PC-3 (cell line): ENCODE measurements around the gene ASXL2. TPM values are rescaled to one million over a fixed set of nuclear protein-coding genes. Genes with fewer than 3 reads are reported as not detected.

ENCODE experiments used
- ATAC-seq: fragments of 200-7000 bp; cut with Tn5 transposase; 2 replicates; pipeline ENCODE4 v1.9.1; 2020; ENCODE audit warnings: mild to moderate bottlenecking, moderate library complexity
- BruUV-seq: library from RNA; stranded (reverse); fragments of 400-500 nt; replicated peaks from 2 replicates; lab custom pipeline; 2021; lab: Mats Ljungman, UMichigan
- CTCF ChIA-PET: fragments of 300-600 bp; sonication (Branson Sonifier 250); formaldehyde crosslinking; loops from one replicate; lab custom pipeline; 2022; ENCODE audit warnings: antibody characterized with exemption; lab: Charles Lee
- POLR2A ChIA-PET: fragments of 300-600 bp; sonication (Branson Sonifier 250); formaldehyde crosslinking; loops from one replicate; lab custom pipeline; 2022; ENCODE audit warnings: antibody characterized with exemption; ENCODE audit not compliant: unreplicated experiment; lab: Charles Lee
- DNase-seq: peaks from one replicate; pipeline ENCODE4 v3.0.0-alpha.2; 2015
- H2AFZ ChIP-seq: fragments of 300-600 bp; sonication (generic); 2 replicates; pipeline ENCODE4 v1.6.0; 2016; ENCODE audit warnings: antibody characterized with exemption, low read length
- H3F3A ChIP-seq: fragments of 300-600 bp; sonication (generic); one replicate; pipeline ENCODE4 v1.6.0; 2017; ENCODE audit warnings: antibody characterized with exemption, low read length, control low read depth, mild to moderate bottlenecking; ENCODE audit not compliant: unreplicated experiment
- H3K27ac ChIP-seq: fragments of 300-600 bp; sonication (generic); 2 replicates; pipeline ENCODE4 v1.5.1; 2016; ENCODE audit warnings: mild to moderate bottlenecking, low read length
- H3K27me3 ChIP-seq: fragments of 300-600 bp; sonication (generic); 2 replicates; pipeline ENCODE4 v1.6.1; 2016; ENCODE audit warnings: low read length, mixed read lengths
- H3K36me3 ChIP-seq: fragments of 300-600 bp; sonication (generic); 2 replicates; pipeline ENCODE4 v1.6.1; 2016; ENCODE audit warnings: low read depth, mixed run types, low read length, mixed read lengths
- H3K4me1 ChIP-seq: fragments of 300-600 bp; sonication (generic); 2 replicates; pipeline ENCODE4 v1.5.1; 2016; ENCODE audit warnings: low read length; ENCODE audit not compliant: insufficient read depth
- H3K4me2 ChIP-seq: fragments of 300-600 bp; sonication (generic); 2 replicates; pipeline ENCODE4 v1.6.0; 2016; ENCODE audit warnings: low read length
- H3K4me3 ChIP-seq: fragments of 300-600 bp; sonication (generic); 2 replicates; pipeline ENCODE4 v1.5.1; 2016; ENCODE audit warnings: mild to moderate bottlenecking, low read length, mixed read lengths
- H3K79me2 ChIP-seq: fragments of 300-600 bp; sonication (generic); 2 replicates; pipeline ENCODE4 v1.6.1; 2017; ENCODE audit warnings: low read length, mixed read lengths
- H3K9ac ChIP-seq: fragments of 300-600 bp; sonication (generic); 2 replicates; pipeline ENCODE4 v1.6.0; 2016; ENCODE audit warnings: mild to moderate bottlenecking, low read length
- H3K9me2 ChIP-seq: fragments of 300-600 bp; sonication (generic); replicated peaks from 2 replicates; pipeline ENCODE4 v1.6.1; 2016; ENCODE audit warnings: mixed run types, low read length, mixed read lengths
- H3K9me3 ChIP-seq: fragments of 300-600 bp; sonication (generic); 2 replicates; pipeline ENCODE4 v1.6.1; 2016; ENCODE audit warnings: low read length, mixed read lengths
- H4K20me1 ChIP-seq: fragments of 300-600 bp; sonication (generic); 2 replicates; pipeline ENCODE4 v1.6.1; 2016; ENCODE audit warnings: low read length, mixed read lengths
- CTCF ChIP-seq: fragments of 300-600 bp; sonication (generic); conservative IDR thresholded peaks from 2 replicates; pipeline ENCODE4 v1.5.1; 2017; ENCODE audit warnings: antibody characterized with exemption, low read depth, mild to moderate bottlenecking, low read length
- EZH2 ChIP-seq: fragments of 300-600 bp; sonication (generic); IDR thresholded peaks from one replicate; pipeline ENCODE4 v1.6.1; 2017; ENCODE audit warnings: antibody characterized with exemption, mild to moderate bottlenecking, low read length; ENCODE audit not compliant: unreplicated experiment
- EZH2phosphoT487 ChIP-seq: fragments of 300-600 bp; sonication (generic); IDR thresholded peaks from 2 replicates; pipeline ENCODE4 v1.6.1; 2018; ENCODE audit warnings: mild to moderate bottlenecking, antibody characterized with exemption, low read length, borderline replicate concordance
- intact Hi-C: fragments of 100-400 bp; cut with micrococcal nuclease; formaldehyde crosslinking; loops from 2 replicates; pipeline ENCODE4 v1.9.0; 2023
- total RNA-seq: library from RNA; depleted of rRNA; stranded (reverse); fragments of >200 nt; gene quantifications from 2 replicates; pipeline ENCODE4 v1.2.3, GENCODE V29; 2014

ASXL2 gene
- total RNA-seq, 1 experiment from 2014 or later: 11.5 TPM

GRCh38 chr2:25794544-25795276 is 83.6 kb downstream of the ASXL2 start:
- H4K20me1 ChIP-seq: no peaks in the 10 kb centered on the region
- no peak overlapping the region for H3K27ac ChIP-seq
- DNase-seq (no peak), ATAC-seq (no peak)
- no peaks in the 10 kb centered on the region for H3K27me3 ChIP-seq
- POLR2A ChIA-PET: no interaction called here
- no peak for TF ChIP-seq EZH2phosphoT487
- no peak for TF ChIP-seq EZH2
- no peak for TF ChIP-seq CTCF
- no peaks in the 10 kb centered on the region for H3K36me3 ChIP-seq
- intact Hi-C loops: no loop called here
- no peaks in the 10 kb centered on the region for H3K9me3 ChIP-seq
- BruUV-seq: no TSS peak
- no peak overlapping the region for H3K9ac ChIP-seq
- H2AFZ ChIP-seq: no peak overlapping the region
- H3K79me2 ChIP-seq: no peaks in the 10 kb centered on the region
- CTCF ChIA-PET: no interaction called here
- no peaks in the 10 kb centered on the region for H3F3A ChIP-seq
- H3K4me3 ChIP-seq: no peak overlapping the region
- no peak overlapping the region for H3K4me2 ChIP-seq
- no peaks in the 10 kb centered on the region for H3K9me2 ChIP-seq
- no peaks in the 10 kb centered on the region for H3K4me1 ChIP-seq

- no TSS peak for BruUV-seq
- DNase-seq (no peak), ATAC-seq (no peak)
- no peaks in the 10 kb centered on the region for H3K9me2 ChIP-seq
- no peak for TF ChIP-seq CTCF
- no peak for TF ChIP-seq EZH2
- no peak for TF ChIP-seq EZH2phosphoT487
- H3K36me3 ChIP-seq: no peaks in the 10 kb centered on the region; the same call in 1 of the 2 replicates
- no peak overlapping the region for H3K4me3 ChIP-seq
- no peak overlapping the region for H3K4me2 ChIP-seq
- ChIA-PET CTCF (no interaction called here), POLR2A (no interaction called here)
- H2AFZ ChIP-seq: no peak overlapping the region
- no peaks in the 10 kb centered on the region for H3F3A ChIP-seq
- no peaks in the 10 kb centered on the region for H3K4me1 ChIP-seq
- intact Hi-C loops: no loop called here
- no peaks in the 10 kb centered on the region for H4K20me1 ChIP-seq
- no peaks in the 10 kb centered on the region for H3K27me3 ChIP-seq
- H3K9ac ChIP-seq: no peak overlapping the region
- no peaks in the 10 kb centered on the region for H3K9me3 ChIP-seq
- H3K79me2 ChIP-seq: no peaks in the 10 kb centered on the region
- H3K27ac ChIP-seq: no peak overlapping the region
These were observed 88.1 kb downstream of the ASXL2 start for GRCh38 chr2:25790074-25790790.

- intact Hi-C loops: no loop called here
- POLR2A ChIA-PET: no interaction called here
These were observed 89.8 kb downstream of the ASXL2 start for GRCh38 chr2:25788457-25788856.

More at GRCh38 chr2:25788457-25788856, 89.8 kb downstream of the ASXL2 start:
- CTCF ChIA-PET: no interaction called here
- TF ChIP-seq EZH2phosphoT487 (no peak), EZH2 (no peak), CTCF (no peak)
- no peaks in the 10 kb centered on the region for H3K4me1 ChIP-seq
- H3K9me2 ChIP-seq: no peaks in the 10 kb centered on the region
- H4K20me1 ChIP-seq: no peaks in the 10 kb centered on the region
- no peaks in the 10 kb centered on the region for H3K9me3 ChIP-seq
- ATAC-seq: no peak
- no peak overlapping the region for H2AFZ ChIP-seq
- peaks cover 5% of the 10 kb centered on the region; the same call in 1 of the 2 replicates for H3K36me3 ChIP-seq
- no peaks in the 10 kb centered on the region for H3K27me3 ChIP-seq
- H3K79me2 ChIP-seq: no peaks in the 10 kb centered on the region
- DNase-seq: no peak
- H3F3A ChIP-seq: no peaks in the 10 kb centered on the region
- BruUV-seq: no TSS peak
- H3K9ac ChIP-seq: no peak overlapping the region
- no peak overlapping the region for H3K4me3 ChIP-seq
- H3K27ac ChIP-seq: no peak overlapping the region
- H3K4me2 ChIP-seq: no peak overlapping the region
